ENCODE data around the gene GPR149. TPM values are rescaled to one million over a fixed set of nuclear protein-coding genes. Genes with fewer than 3 reads are reported as not detected.
"Not testable (repeated sequence)": the region's sequence is repeated elsewhere in the genome, so short reads cannot be mapped to it uniquely, and the experiment has no call there.

Gene GPR149
- under 1 TPM in 1 of 4 donors, not detected in 3; 0.26 TPM for total RNA-seq

DNA sequence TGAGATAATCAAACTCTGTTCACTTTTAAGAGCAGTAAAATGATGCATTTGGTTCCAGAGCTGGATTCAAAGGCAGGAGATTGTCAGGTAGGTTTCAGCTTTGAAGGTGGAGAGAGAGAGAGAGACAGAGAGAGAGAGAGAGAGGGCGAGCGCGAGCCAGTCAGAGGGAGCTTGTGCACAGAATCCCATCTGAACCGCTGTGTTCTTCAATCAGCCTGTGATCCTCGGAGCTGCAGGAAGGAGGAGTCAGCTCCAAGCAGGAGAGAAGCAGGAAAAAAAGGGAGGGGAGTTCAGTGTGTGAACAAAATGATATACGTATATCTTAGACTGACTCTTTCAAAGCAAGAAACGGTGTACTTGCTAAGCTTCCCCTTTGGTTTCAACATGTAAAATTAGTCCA is at the start of gene GPR149:
GPR149 (minus strand) TSS at position 177 of the 400 bp plus-strand sequence. CDS start 575 bp downstream, outside the sequence.
- no peak for DNase-seq (ENCODE audit: low spot score in 2 of 2)
- WGBS, 2 donors, result 16 to 17% methylated on average over 7 of the region's 7 CpGs
- H3K4me3 ChIP-seq (ENCODE audit: low read depth, poor library complexity, severe bottlenecking), result no peak within 1 kb of the TSS
- intact Hi-C loops (cut with DNase I; ENCODE audit: low total_unique reads), result no loop called here
- TF ChIP-seq POLR2A (IDR thresholded peaks at IDR 0.05), result no peak
- TF ChIP-seq CTCF (IDR thresholded peaks at IDR 0.05), result no peak

DNA sequence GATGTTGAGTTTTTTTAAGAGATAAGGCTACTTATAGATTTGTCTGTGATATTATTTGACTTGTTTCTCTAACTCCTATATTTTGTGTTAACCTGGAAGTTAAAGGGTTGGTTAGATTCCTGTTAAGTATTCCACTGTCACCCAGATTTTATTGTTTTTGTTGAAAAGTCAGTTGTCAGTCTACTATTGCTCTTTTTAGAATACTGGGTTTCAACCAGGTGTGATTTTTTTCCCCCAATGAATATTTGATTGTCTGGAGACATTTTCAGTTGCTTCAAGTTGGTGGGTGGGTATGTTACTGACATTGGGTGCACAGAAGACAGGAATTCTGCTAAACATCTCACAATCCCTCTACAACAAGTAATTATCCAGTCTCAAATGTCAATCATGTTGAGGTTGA is 43.8 kb upstream of the GPR149 start:
- TF ChIP-seq CTCF (IDR thresholded peaks at IDR 0.05) (no peak), POLR2A (IDR thresholded peaks at IDR 0.05) (no peak)

GRCh38 chr3:154469585-154469984 is 39.6 kb upstream of the GPR149 start:
- 79 to 100% methylated on average over 1 of the region's 1 CpG for WGBS, 2 donors
- intact Hi-C loops (cut with DNase I; ENCODE audit: low total_unique reads), result no loop called here
- no peak overlapping the region for H3K4me3 ChIP-seq (ENCODE audit: low read depth, poor library complexity, severe bottlenecking)
- DNase-seq (ENCODE audit: low spot score in 2 of 2), result no peak
- TF ChIP-seq CTCF (IDR thresholded peaks at IDR 0.05) (no peak), POLR2A (IDR thresholded peaks at IDR 0.05) (no peak)

More for the DNA sequence above, 43.8 kb upstream of the GPR149 start:
- intact Hi-C loops (cut with DNase I; ENCODE audit: low total_unique reads), result no loop called here
- DNase-seq (ENCODE audit: low spot score in 2 of 2), result no peak
- no peak overlapping the region for H3K4me3 ChIP-seq (ENCODE audit: low read depth, poor library complexity, severe bottlenecking)

- intact Hi-C loops (cut with DNase I; ENCODE audit: low total_unique reads), result no loop called here
- H3K4me3 ChIP-seq (ENCODE audit: low read depth, poor library complexity, severe bottlenecking), result no peak overlapping the region
- no peak for DNase-seq (ENCODE audit: low spot score in 2 of 2)
- TF ChIP-seq POLR2A (IDR thresholded peaks at IDR 0.05), result no peak
- TF ChIP-seq CTCF (IDR thresholded peaks at IDR 0.05), result no peak
Measured at GRCh38 chr3:154464440-154465190, 34.6 kb upstream of the GPR149 start.

- no peak for TF ChIP-seq CTCF (IDR thresholded peaks at IDR 0.05)
- TF ChIP-seq POLR2A (IDR thresholded peaks at IDR 0.05), result no peak
- intact Hi-C loops (cut with DNase I; ENCODE audit: low total_unique reads), result no loop called here
- DNase-seq (ENCODE audit: low spot score in 2 of 2), result no peak
- H3K4me3 ChIP-seq (ENCODE audit: low read depth, poor library complexity, severe bottlenecking), result no peak overlapping the region
- 69 to 85% methylated on average over 2 of the region's 2 CpGs for WGBS, 2 donors
Measured at GRCh38 chr3:154458560-154458959, 28.6 kb upstream of the GPR149 start.

- intact Hi-C loops (cut with DNase I; ENCODE audit: low total_unique reads); DNase-seq (ENCODE audit: low spot score in 2 of 2); H3K4me3 ChIP-seq (ENCODE audit: low read depth, poor library complexity, severe bottlenecking): not testable (repeated sequence)
- WGBS, 2 donors, result 84 to 94% methylated on average over 12 of the region's 12 CpGs
Measured at GRCh38 chr3:154439081-154439480, 9.1 kb upstream of the GPR149 start.
